Neural progenitor cell (in vitro differentiated cells): ENCODE results near the gene LRRTM1. TPM values are rescaled to one million over a fixed set of nuclear protein-coding genes. Genes with fewer than 3 reads are reported as not detected.

Experiments used
- DNase-seq: peaks from one replicate; pipeline ENCODE4 v3.0.0-alpha.2; 2016; ENCODE audit warnings: low spot score
- H2AFZ ChIP-seq: fragments of 200-600 bp; sonication (generic); replicated peaks from 2 replicates; pipeline ENCODE4 v1.6.1; 2016; ENCODE audit warnings: antibody characterized with exemption
- H3F3A ChIP-seq: fragments of 200-600 bp; sonication (generic); 2 replicates; pipeline ENCODE4 v1.6.1; 2016; ENCODE audit warnings: antibody characterized with exemption, low read depth
- H3K27ac ChIP-seq: fragments of 200-600 bp; sonication (generic); 2 replicates; pipeline ENCODE4 v1.5.1; 2016; ENCODE audit warnings: mild to moderate bottlenecking
- H3K27me3 ChIP-seq: fragments of 200-600 bp; sonication (generic); 2 replicates; pipeline ENCODE4 v1.6.1; 2016; ENCODE audit warnings: mild to moderate bottlenecking, moderate library complexity
- H3K36me3 ChIP-seq: fragments of 200-600 bp; sonication (generic); 2 replicates; pipeline ENCODE4 v1.5.1; 2016
- H3K4me1 ChIP-seq: fragments of 200-600 bp; sonication (generic); 2 replicates; pipeline ENCODE4 v1.6.1; 2016; ENCODE audit warnings: mixed run types
- H3K4me2 ChIP-seq: fragments of 200-600 bp; sonication (generic); 2 replicates; pipeline ENCODE4 v1.6.1; 2016
- H3K4me3 ChIP-seq: fragments of 200-600 bp; sonication (generic); 2 replicates; pipeline ENCODE4 v1.5.1; 2016
- H3K79me2 ChIP-seq: fragments of 200-600 bp; sonication (generic); 2 replicates; pipeline ENCODE4 v1.6.1; 2016; ENCODE audit warnings: low read depth
- H3K9ac ChIP-seq: fragments of 200-600 bp; sonication (generic); 2 replicates; pipeline ENCODE4 v1.6.1; 2016
- H3K9me3 ChIP-seq: fragments of 200-600 bp; sonication (generic); 2 replicates; pipeline ENCODE4 v1.5.1; 2016; ENCODE audit warnings: low read depth
- H4K20me1 ChIP-seq: fragments of 200-600 bp; sonication (generic); 2 replicates; pipeline ENCODE4 v1.6.1; 2016; ENCODE audit warnings: low read depth
- H3K27ac Mint-ChIP-seq: 3 replicates; pipeline ENCODE4 v1.8.0; 2021; ENCODE audit warnings: mixed read lengths
- H3K27me3 Mint-ChIP-seq: 2 replicates; pipeline ENCODE4 v1.8.0; 2022; ENCODE audit warnings: low read depth, mild to moderate bottlenecking, inconsistent platforms, moderate library complexity, mixed read lengths; ENCODE audit not compliant: insufficient read depth
- H3K36me3 Mint-ChIP-seq: 3 replicates; pipeline ENCODE4 v1.8.0; 2021; ENCODE audit warnings: mixed read lengths
- H3K4me1 Mint-ChIP-seq: 3 replicates; pipeline ENCODE4 v1.8.0; 2021; ENCODE audit warnings: mixed read lengths
- H3K4me3 Mint-ChIP-seq: 3 replicates; pipeline ENCODE4 v1.8.0; 2021; ENCODE audit warnings: mild to moderate bottlenecking, moderate library complexity, mixed read lengths
- H3K9me3 Mint-ChIP-seq: 3 replicates; pipeline ENCODE4 v1.8.0; 2020; ENCODE audit warnings: mixed read lengths
- EZH2 ChIP-seq: fragments of 200-600 bp; sonication (generic); IDR thresholded peaks from 2 replicates; pipeline ENCODE4 v1.6.1; 2017; ENCODE audit warnings: antibody characterized with exemption, mild to moderate bottlenecking, moderate library complexity
- EZH2phosphoT487 ChIP-seq: fragments of 200-600 bp; sonication (generic); IDR thresholded peaks from 2 replicates; pipeline ENCODE4 v1.6.1; 2017; ENCODE audit warnings: antibody characterized with exemption
- total RNA-seq: library from RNA; depleted of rRNA; stranded (reverse); fragments of >200 nt; gene quantifications from 2 replicates; pipeline ENCODE4 v1.2.3, GENCODE V29; 2015; ENCODE audit warnings: low replicate concordance
- TF ChIP-seq, protein P1 (sequence below): fragments of 200-600 bp; sonication (generic); IDR thresholded peaks from 2 replicates; pipeline ENCODE4 v1.5.1; 2017; ENCODE audit warnings: antibody characterized with exemption, mild to moderate bottlenecking

The LRRTM1 gene
- total RNA-seq, 1 donor from 2014 or later, result not detected

DNA sequence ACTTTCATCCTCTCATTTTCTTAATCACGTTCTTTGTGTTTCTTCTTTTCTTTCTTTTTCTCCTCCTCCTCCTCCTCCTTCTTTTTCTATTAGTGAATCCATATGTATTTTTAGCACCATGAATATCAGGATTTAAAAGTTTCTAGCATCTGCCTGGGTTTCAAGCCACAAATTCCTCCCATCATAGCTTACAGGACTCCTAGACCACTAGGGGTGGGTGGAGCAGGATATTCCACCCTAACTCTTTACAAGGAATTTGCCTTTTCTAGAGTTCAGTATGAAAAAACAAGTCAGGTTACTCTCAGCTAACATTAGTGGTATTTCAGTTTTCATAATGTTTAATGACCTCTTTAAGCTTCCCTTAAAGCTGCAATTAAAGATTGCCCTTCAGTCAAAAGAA lies 19.1 kb upstream of the LRRTM1 start:
- no peaks in the 10 kb centered on the region for H4K20me1 ChIP-seq
- no peaks in the 10 kb centered on the region for H3K27me3 ChIP-seq
- TF ChIP-seq, protein P1, sequence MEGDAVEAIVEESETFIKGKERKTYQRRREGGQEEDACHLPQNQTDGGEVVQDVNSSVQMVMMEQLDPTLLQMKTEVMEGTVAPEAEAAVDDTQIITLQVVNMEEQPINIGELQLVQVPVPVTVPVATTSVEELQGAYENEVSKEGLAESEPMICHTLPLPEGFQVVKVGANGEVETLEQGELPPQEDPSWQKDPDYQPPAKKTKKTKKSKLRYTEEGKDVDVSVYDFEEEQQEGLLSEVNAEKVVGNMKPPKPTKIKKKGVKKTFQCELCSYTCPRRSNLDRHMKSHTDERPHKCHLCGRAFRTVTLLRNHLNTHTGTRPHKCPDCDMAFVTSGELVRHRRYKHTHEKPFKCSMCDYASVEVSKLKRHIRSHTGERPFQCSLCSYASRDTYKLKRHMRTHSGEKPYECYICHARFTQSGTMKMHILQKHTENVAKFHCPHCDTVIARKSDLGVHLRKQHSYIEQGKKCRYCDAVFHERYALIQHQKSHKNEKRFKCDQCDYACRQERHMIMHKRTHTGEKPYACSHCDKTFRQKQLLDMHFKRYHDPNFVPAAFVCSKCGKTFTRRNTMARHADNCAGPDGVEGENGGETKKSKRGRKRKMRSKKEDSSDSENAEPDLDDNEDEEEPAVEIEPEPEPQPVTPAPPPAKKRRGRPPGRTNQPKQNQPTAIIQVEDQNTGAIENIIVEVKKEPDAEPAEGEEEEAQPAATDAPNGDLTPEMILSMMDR, result peak; percentile 13
- no peak for TF ChIP-seq EZH2phosphoT487
- Mint-ChIP-seq H3K9me3 (no peaks in the 10 kb centered on the region), H3K36me3 (no peaks in the 10 kb centered on the region), H3K4me3 (no peak overlapping the region), H3K4me1 (peaks cover 25% of the 10 kb centered on the region), H3K27ac (no peak overlapping the region), H3K27me3 (no peaks in the 10 kb centered on the region)
- no peak overlapping the region for H3K9ac ChIP-seq
- peak overlapping the region; percentile 34 for H3K4me2 ChIP-seq
- no peaks in the 10 kb centered on the region for H3K36me3 ChIP-seq
- peaks cover 14% of the 10 kb centered on the region for H3F3A ChIP-seq
- H3K79me2 ChIP-seq, result no peaks in the 10 kb centered on the region
- DNase-seq, result no peak
- H3K9me3 ChIP-seq, result no peaks in the 10 kb centered on the region
- no peak overlapping the region for H3K4me3 ChIP-seq
- no peak overlapping the region for H2AFZ ChIP-seq
- peaks cover 47% of the 10 kb centered on the region for H3K4me1 ChIP-seq
- H3K27ac ChIP-seq, result no peak overlapping the region

DNA sequence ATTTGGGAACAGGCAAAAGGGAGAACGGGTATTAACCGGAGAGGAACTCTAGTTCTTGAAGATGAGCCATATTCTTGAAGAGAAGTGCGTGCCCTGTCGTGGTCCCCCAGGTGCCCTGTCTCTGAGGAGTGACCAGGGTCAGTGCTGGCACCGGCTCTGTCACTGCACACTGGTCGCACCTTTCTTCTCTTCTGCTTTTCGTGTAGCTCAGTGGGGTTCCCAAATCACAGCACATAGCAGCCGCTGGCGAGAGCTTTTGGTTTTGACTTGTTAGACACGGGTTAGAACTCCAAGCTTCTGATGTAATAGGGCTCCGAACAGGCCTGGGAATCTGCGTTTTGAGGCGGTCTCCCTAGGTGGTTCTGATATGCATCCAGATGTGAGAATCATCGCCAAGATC lies 18.4 kb upstream of the LRRTM1 start:
- Mint-ChIP-seq H3K4me3 (no peak overlapping the region), H3K27ac (no peak overlapping the region), H3K27me3 (no peaks in the 10 kb centered on the region), H3K36me3 (no peaks in the 10 kb centered on the region), H3K4me1 (peaks cover 23% of the 10 kb centered on the region), H3K9me3 (no peaks in the 10 kb centered on the region)
- Histone ChIP-seq H3K9ac (no peak overlapping the region), H3K27me3 (no peaks in the 10 kb centered on the region), H3K79me2 (no peaks in the 10 kb centered on the region), H3K4me2 (peak overlapping the region; percentile 71), H3F3A (peaks cover 10% of the 10 kb centered on the region), H3K9me3 (no peaks in the 10 kb centered on the region), H3K4me3 (no peak overlapping the region), H2AFZ (no peak overlapping the region), H3K36me3 (no peaks in the 10 kb centered on the region), H3K27ac (no peak overlapping the region), H3K4me1 (peaks cover 41% of the 10 kb centered on the region), H4K20me1 (no peaks in the 10 kb centered on the region)
- TF ChIP-seq, protein P1, result no peak
- TF ChIP-seq EZH2 (no peak), EZH2phosphoT487 (no peak)
- no peak for DNase-seq

DNA sequence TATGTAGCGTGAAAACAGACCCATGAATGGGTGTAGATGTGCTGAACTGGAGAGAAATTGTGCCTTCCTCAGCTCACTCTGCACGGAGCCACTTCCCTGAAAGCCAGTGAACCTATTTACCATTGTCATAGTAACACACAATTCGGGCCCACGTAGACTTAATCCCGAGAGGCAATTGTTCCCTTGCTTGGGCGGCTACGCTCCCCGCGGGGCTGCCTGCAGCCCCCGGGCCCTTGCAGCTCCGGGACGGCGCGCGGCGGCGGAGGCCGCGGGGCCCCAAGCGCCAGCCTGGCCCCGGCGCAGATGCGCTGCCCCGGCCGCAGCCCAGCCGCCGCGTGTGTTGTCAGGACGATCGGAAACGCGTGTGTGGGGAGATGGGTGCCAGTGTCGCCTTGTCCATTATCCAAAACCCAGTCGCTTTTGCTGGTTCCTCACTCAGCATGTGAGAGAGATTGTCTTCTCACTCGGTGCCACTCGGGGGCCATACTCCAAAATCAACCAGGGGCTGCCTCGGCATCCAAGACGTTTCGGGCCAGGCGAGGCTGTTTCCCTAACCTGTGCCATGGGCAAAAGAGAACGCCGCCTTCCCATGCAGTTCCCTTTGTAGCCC lies 17.9 kb upstream of the LRRTM1 start:
- H3K27me3 Mint-ChIP-seq, result no peaks in the 10 kb centered on the region
- Histone ChIP-seq H3K9ac (no peak overlapping the region), H4K20me1 (no peaks in the 10 kb centered on the region), H3K4me3 (peak overlapping the region; percentile 21), H3K9me3 (no peaks in the 10 kb centered on the region), H3K4me2 (peak overlapping the region; percentile 71), H3K27me3 (no peaks in the 10 kb centered on the region), H2AFZ (no peak overlapping the region), H3K27ac (no peak overlapping the region), H3K79me2 (no peaks in the 10 kb centered on the region), H3K4me1 (peaks cover 36% of the 10 kb centered on the region), H3F3A (peaks cover 10% of the 10 kb centered on the region), H3K36me3 (no peaks in the 10 kb centered on the region)
- H3K27ac Mint-ChIP-seq, result no peak overlapping the region
- peak; percentile 82 for DNase-seq
- H3K9me3 Mint-ChIP-seq, result no peaks in the 10 kb centered on the region
- H3K4me3 Mint-ChIP-seq, result peak overlapping the region; percentile 71
- TF ChIP-seq, protein P1, result no peak
- TF ChIP-seq EZH2phosphoT487 (no peak), EZH2 (no peak)
- H3K36me3 Mint-ChIP-seq, result no peaks in the 10 kb centered on the region
- H3K4me1 Mint-ChIP-seq, result peaks cover 23% of the 10 kb centered on the region
